Effector memory CD8-positive, alpha-beta T cell (primary cell): ENCODE measurements around the gene CDH23.

Experiments
- ATAC-seq: fragments of 150-1000 bp; cut with Tn5 transposase; replicated peaks from 2 replicates; pipeline ENCODE4 v1.10.0; 2021; ENCODE audit warnings: mild to moderate bottlenecking, moderate library complexity
- DNase-seq, 3 experiments: peaks; one replicate each; pipeline ENCODE4 v3.0.0; 2021
- H3K27ac Mint-ChIP-seq, 2 donors: one replicate each; pipeline ENCODE4 v1.8.0; 2022; ENCODE audit warnings: mild to moderate bottlenecking in 2 of 2, mixed read lengths in 2 of 2, moderate library complexity in 2 of 2
- H3K27me3 Mint-ChIP-seq, 2 donors: one replicate each; pipeline ENCODE4 v1.8.0; 2022; ENCODE audit warnings: mixed read lengths in 2 of 2
- H3K36me3 Mint-ChIP-seq: one replicate; pipeline ENCODE4 v1.8.0; 2022; ENCODE audit warnings: mild to moderate bottlenecking, moderate library complexity, mixed read lengths; ENCODE audit not compliant: insufficient read depth
- H3K4me1 Mint-ChIP-seq, 2 donors: one replicate each; pipeline ENCODE4 v1.8.0; 2022; ENCODE audit warnings: low read depth in 2 of 2, mixed read lengths in 2 of 2
- H3K4me3 Mint-ChIP-seq, 2 donors: one replicate each; pipeline ENCODE4 v1.8.0; 2022; ENCODE audit warnings: mild to moderate bottlenecking in 2 of 2, mixed read lengths in 2 of 2, moderate library complexity in 2 of 2
- H3K9me3 Mint-ChIP-seq, 2 donors: one replicate each; pipeline ENCODE4 v1.8.0; 2022; ENCODE audit warnings: mixed read lengths in 2 of 2

The CDH23 gene

DNA sequence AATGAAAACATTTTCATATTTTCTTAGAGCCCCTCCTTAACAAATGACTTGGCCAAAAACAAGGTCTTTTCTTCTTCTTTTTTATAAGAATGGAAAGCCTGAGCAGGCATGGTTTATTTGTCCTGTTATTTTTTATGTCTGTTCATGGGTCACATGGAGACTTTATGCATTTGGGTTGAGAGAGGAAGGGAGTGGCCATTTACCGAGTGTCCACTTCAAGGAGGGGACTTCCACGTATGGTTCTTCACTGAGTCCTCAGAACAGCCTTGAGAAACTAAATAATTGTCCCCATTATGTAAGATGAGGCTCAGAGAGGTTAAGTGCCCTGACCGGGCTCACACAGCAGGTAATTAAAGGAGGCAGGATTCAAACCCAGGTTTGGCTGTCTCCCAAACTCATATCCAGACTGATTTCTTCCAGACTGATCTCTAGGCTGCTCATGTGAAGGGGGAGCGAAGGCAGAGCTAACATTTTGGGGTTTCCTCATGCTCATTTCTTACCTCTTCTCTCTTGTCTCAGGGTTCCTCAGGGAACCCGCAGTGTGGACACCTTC lies 82.2 kb downstream of the CDH23 start:
- Mint-ChIP-seq H3K36me3 (no peaks in the 10 kb centered on the region), H3K27ac (no peak overlapping the region), H3K4me1 (peaks cover 0 to 3% of the 10 kb centered on the region in 2 donors), H3K27me3 (peaks cover 58 to 63% of the 10 kb centered on the region in 2 donors), H3K4me3 (no peak overlapping the region), H3K9me3 (no peaks in the 10 kb centered on the region)
- DNase-seq, result no peak
- ATAC-seq, result no peak

DNA sequence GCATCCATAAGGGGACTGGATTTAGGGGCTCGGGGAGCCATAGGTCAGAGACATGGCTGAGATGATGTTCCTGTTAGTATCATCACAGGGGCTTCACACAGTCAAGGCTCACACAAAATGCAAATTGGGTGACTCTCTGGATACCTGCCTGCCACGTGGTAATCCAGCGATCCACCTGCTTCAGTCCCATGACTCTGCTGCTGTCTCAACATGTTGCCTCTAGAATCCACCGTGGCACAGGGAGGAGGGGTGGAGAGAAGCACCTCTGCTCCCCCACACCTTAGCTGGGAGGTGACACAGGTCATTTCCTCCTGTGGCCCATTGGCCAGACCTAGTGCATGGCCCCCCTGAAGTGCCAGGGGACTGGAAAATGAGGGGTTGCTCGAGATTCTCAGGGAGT lies 83.1 kb downstream of the CDH23 start:
- DNase-seq (no peak), ATAC-seq (no peak)
- no peaks in the 10 kb centered on the region for H3K36me3 Mint-ChIP-seq
- peaks cover 0 to 3% of the 10 kb centered on the region in 2 donors for H3K4me1 Mint-ChIP-seq
- H3K27me3 Mint-ChIP-seq, result peaks cover 56 to 61% of the 10 kb centered on the region in 2 donors
- H3K9me3 Mint-ChIP-seq, result no peaks in the 10 kb centered on the region
- no peak overlapping the region for H3K27ac Mint-ChIP-seq
- H3K4me3 Mint-ChIP-seq, result no peak overlapping the region

DNA sequence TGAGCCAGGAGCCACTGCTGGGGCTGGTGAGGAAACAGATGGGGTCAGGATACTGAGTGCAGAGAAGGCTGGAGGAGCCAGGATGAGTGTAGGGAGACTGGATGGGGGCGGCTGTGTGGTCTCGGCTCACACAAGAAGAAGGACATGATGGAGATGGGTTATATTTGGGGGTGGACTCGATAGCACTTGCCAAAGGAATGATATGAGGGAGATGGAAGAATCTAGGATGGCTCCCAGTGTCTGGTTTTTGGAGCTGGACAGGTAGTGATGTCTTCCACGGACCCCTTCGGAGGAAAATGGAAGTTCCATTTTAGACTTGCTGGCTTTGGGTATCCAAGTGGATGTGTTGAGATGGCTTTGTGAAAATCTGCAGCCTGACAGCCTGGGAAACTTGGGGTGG lies 83.9 kb downstream of the CDH23 start:
- ATAC-seq, result no peak
- no peak overlapping the region for H3K27ac Mint-ChIP-seq
- H3K36me3 Mint-ChIP-seq, result no peaks in the 10 kb centered on the region

DNA sequence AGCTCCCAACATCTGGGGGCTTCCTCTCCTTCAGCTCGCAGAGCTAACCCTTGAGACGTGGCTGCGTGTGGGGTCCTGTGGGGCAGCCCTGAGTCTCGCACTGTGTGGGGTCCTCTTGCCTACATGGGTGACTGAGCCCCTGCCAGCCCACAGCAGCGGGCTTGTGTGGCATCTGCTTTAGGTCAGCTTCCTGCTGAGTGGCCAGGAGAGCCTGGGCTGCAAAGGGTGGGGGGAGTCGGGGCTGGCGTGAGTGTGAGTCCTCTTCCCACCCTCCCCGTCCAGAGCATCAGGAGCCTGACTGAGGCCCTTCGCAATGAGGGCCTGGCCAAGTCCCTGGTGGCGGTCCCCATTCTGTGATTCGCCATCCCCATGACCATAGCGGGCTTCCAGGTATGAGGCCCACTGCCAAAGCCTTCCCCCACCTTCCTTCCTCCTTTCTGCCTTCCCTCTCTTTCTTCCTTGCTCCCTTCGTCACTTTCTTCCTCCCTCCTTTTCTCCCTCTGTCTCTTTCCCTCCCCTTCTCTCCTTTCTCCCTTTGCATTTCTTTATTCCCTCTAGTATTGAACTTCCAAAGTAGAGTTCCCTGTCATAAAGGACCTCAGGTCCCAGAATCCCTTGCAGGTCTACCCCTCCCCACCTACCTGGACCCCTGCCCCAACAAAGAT lies 85.2 kb downstream of the CDH23 start:
- no peak for DNase-seq
- Mint-ChIP-seq H3K27me3 (peaks cover 50 to 52% of the 10 kb centered on the region in 2 donors), H3K4me1 (no peaks in the 10 kb centered on the region), H3K27ac (no peak overlapping the region), H3K36me3 (no peaks in the 10 kb centered on the region), H3K9me3 (no peaks in the 10 kb centered on the region), H3K4me3 (no peak overlapping the region)
- no peak for ATAC-seq

More for the DNA sequence above, 83.9 kb downstream of the CDH23 start:
- no peak overlapping the region for H3K4me3 Mint-ChIP-seq
- no peaks in the 10 kb centered on the region for H3K4me1 Mint-ChIP-seq
- H3K9me3 Mint-ChIP-seq, result no peaks in the 10 kb centered on the region
- DNase-seq, result no peak
- H3K27me3 Mint-ChIP-seq, result peaks cover 51 to 53% of the 10 kb centered on the region in 2 donors

DNA sequence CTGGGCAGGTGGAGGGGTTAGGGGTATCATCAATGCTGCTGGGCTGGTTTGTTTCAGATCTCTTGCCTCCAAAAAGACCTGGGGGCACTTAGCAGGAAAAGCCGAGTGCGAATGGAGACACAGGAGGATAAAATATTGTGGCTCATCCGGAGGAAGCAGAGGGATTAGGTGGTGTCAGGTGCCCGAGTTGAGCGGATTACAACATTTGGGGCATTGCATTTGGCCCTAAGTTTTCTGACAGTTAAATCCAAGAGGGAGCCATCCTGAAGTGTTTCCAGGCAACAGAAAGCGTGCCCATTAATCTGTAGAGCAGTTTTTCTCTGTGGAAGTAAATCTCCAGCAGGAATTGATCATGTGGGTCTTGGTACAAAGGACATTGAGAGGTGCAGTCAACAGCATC lies 85.9 kb downstream of the CDH23 start:
- H3K36me3 Mint-ChIP-seq, result no peaks in the 10 kb centered on the region
- no peak for DNase-seq
- no peaks in the 10 kb centered on the region for H3K9me3 Mint-ChIP-seq

DNA sequence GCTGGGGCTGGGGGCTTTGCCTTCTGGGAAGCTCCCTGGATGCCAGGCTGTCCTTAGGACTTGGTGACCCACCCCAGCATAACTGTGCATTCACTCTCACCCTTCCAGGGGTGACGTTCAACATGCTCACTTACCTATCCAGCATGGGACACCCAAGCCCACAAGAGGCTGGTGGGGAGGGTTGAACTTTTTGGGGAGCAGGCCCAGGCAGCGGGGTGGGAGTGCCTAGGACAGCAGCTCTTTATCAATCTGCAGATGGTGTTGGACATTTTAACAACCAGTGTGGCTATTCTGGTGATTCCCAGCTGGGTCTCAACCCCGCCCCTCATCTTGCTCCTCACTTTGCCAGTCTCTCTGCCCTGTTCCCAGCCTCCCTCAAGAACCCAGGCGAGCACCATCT lies 86.4 kb downstream of the CDH23 start:
- no peaks in the 10 kb centered on the region for H3K36me3 Mint-ChIP-seq
- H3K27ac Mint-ChIP-seq, result no peak overlapping the region
- ATAC-seq (no peak), DNase-seq (no peak)
- H3K9me3 Mint-ChIP-seq, result no peaks in the 10 kb centered on the region
- H3K4me3 Mint-ChIP-seq, result no peak overlapping the region
- H3K27me3 Mint-ChIP-seq, result peaks cover 39 to 42% of the 10 kb centered on the region in 2 donors
- H3K4me1 Mint-ChIP-seq, result no peaks in the 10 kb centered on the region

More for the DNA sequence above, 85.9 kb downstream of the CDH23 start:
- H3K4me3 Mint-ChIP-seq, result no peak overlapping the region
- peaks cover 44 to 45% of the 10 kb centered on the region in 2 donors for H3K27me3 Mint-ChIP-seq
- no peak overlapping the region for H3K27ac Mint-ChIP-seq
- ATAC-seq, result no peak
- no peaks in the 10 kb centered on the region for H3K4me1 Mint-ChIP-seq

DNA sequence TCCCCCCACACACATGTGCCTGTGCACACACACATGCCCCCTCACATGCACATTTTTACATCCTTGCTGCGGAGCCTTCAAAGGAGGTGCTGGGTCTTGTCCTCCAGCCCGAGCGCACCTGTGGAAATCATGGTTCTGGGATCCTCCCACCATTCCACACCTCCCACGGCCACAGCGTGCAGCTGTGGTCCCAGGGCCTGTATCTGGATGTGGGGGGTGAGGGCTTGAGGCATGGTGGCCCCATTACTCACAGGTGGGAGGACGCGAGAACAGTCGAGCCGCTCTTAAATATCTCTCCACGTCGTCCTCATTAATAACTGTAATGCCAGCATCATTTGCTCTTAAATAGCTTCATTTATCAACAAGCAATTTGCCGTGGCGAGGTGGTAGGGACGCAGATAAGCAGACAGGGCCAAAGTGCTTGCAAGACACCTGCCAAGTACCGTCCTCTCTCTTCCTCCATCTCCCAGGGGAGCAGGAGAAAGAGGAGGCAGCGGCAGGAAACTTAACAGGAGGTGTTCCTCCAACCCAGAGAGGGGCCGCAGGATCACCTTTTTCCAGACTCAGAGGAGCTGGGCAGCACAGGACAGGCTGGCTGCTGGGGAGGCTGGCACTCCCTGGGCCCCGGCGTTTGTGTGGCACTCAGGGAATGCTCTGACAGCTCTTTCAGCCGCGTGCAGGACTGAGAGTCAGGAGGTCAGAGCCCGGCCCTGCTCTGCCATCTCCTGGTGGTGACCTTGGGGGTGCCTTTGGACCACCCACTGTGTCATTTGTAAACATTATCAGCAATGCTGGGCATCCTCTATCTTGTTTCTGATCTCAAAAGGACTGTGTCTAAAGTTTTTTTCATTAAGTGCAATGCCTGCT lies 87.4 kb downstream of the CDH23 start:
- DNase-seq (no peak), ATAC-seq (no peak)
- H3K36me3 Mint-ChIP-seq, result no peaks in the 10 kb centered on the region
- H3K27me3 Mint-ChIP-seq, result peaks cover 29 to 34% of the 10 kb centered on the region in 2 donors
- H3K9me3 Mint-ChIP-seq, result peaks cover 2 to 4% of the 10 kb centered on the region in 2 donors
- no peak overlapping the region for H3K27ac Mint-ChIP-seq
- H3K4me1 Mint-ChIP-seq, result no peaks in the 10 kb centered on the region
- H3K4me3 Mint-ChIP-seq, result no peak overlapping the region

DNA sequence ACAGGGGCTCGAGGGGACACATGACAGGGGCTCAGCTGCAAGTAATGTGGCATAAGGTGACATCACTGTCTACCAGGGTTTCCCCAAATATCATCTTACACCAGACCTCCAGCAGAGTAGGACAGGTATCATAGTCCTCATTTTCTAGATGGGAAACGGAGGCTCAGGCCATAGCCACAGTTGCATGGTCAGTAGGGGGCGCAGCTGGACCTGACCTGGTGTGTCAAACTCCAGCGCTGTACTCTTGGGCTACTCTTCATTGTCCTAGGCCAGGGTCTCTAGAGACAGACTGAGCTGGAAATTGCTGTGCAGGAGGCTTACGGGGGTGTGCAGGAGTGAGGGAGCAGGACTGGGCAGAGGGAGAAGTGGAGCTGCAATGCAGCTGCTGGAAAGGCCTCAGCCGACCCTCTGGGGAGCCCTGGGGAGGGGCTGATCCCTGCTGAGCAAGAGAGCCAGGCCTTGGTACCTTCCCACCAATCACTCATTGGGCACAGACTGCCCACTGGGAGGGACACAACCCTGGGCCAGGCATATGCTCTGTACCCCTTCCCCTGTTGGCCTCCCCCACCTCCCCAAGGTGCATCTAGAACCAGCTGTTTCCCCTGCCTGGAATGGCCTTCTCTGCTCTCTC lies 89.9 kb downstream of the CDH23 start:
- no peak overlapping the region for H3K27ac Mint-ChIP-seq
- ATAC-seq, result no peak
- H3K4me3 Mint-ChIP-seq, result no peak overlapping the region
- H3K9me3 Mint-ChIP-seq, result peaks cover 5 to 8% of the 10 kb centered on the region in 2 donors
- peaks cover 15 to 16% of the 10 kb centered on the region in 2 donors for H3K27me3 Mint-ChIP-seq
- H3K36me3 Mint-ChIP-seq, result no peaks in the 10 kb centered on the region
- no peaks in the 10 kb centered on the region for H3K4me1 Mint-ChIP-seq
- DNase-seq, result peak in 1 of 3 experiments; percentile 7

DNA sequence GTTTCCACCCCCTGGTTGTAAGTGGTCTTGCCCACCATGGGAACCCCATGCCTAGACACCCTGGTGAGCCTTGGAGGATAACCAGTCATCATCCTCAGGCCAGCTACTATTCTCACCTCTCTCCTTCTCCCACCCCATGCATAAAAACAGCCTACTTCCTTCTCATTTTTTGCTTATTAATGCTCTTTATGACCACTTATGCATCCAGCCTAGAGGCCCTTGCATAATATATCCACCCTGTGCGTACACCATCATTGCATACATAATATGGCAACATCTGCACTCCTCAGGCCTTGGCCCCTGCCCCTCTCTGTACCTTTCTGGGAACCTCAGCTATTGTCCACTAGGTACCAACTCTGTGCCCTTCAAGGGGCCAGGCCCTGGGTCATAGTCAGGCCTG lies 91.0 kb downstream of the CDH23 start:
- Mint-ChIP-seq H3K36me3 (no peaks in the 10 kb centered on the region), H3K9me3 (peaks cover 5 to 8% of the 10 kb centered on the region in 2 donors), H3K27me3 (peaks cover 8 to 9% of the 10 kb centered on the region in 2 donors), H3K27ac (no peak overlapping the region), H3K4me1 (no peaks in the 10 kb centered on the region), H3K4me3 (no peak overlapping the region)
- ATAC-seq (no peak), DNase-seq (no peak)

DNA sequence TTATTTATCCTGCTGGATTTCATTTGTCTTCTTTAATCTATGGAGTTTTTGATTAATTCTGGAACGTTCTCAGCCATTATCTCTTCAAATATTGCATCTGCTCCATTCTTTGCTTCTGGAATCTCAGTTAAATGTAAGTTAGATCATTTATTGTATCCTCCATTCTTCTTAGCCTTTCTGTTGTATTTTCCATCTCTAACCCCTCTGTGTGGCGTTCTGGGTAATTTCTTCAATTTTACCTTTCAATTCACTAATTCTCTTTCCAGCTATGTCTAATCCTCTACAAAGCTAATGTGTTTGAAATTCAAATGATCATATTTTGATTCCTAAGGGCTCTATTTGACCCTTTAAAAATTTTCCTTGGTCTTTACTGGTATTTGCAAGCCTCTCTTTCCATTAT lies 92.4 kb downstream of the CDH23 start:
- Mint-ChIP-seq H3K36me3 (no peaks in the 10 kb centered on the region), H3K4me1 (no peaks in the 10 kb centered on the region), H3K4me3 (no peak overlapping the region), H3K9me3 (peaks cover 5 to 8% of the 10 kb centered on the region in 2 donors), H3K27me3 (peaks cover under 1 to 6% of the 10 kb centered on the region in 2 donors), H3K27ac (no peak overlapping the region)
- ATAC-seq (no peak), DNase-seq (no peak)

DNA sequence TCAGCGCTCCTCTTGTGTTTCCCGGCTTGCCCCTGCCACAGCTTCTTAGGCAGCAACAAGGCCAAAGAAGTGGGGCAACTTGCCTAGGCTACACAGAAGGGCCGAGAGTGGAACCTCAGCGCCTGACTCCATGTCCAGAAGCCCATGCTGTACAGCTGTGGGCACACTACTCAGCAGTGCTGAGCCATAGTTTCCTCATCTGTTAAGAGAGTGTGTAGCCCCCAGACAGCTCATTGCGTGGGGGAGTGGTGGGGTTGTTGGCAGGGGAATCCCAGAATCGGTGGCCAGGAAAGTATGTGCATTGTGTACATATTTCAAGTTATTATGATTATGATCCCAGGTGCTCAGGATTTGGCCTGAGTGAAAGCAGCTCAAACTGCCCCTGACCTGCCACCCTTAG lies 96.2 kb downstream of the CDH23 start:
- DNase-seq (no peak), ATAC-seq (no peak)
- H3K36me3 Mint-ChIP-seq, result no peaks in the 10 kb centered on the region
- H3K4me3 Mint-ChIP-seq, result no peak overlapping the region
- peaks cover 6 to 11% of the 10 kb centered on the region in 2 donors for H3K27me3 Mint-ChIP-seq
- no peak overlapping the region for H3K27ac Mint-ChIP-seq
- H3K9me3 Mint-ChIP-seq, result peaks cover 5 to 8% of the 10 kb centered on the region in 2 donors
- peaks cover 0 to 3% of the 10 kb centered on the region in 2 donors for H3K4me1 Mint-ChIP-seq

DNA sequence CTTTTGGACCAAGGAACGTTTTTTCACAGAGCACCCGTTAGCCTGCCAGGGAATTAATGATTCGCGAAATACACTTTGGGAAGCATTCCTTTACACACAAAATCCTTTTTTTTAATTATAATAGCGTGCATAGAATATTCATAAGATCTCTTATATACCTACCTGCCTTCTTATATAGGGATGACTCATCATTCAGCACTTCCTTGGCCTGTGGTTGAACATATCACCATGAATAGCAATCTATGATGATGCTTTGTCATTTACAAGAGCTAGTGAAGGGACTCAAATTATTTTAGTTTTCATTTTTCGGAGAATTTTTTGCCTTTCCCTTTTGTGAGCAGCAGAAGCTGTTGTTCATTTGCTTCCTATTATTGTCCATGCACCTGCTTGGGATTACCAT lies 97.0 kb downstream of the CDH23 start:
- no peak for ATAC-seq
- DNase-seq, result no peak
- H3K36me3 Mint-ChIP-seq, result no peaks in the 10 kb centered on the region
- peaks cover 8 to 20% of the 10 kb centered on the region in 2 donors for H3K27me3 Mint-ChIP-seq
- H3K4me1 Mint-ChIP-seq, result peaks cover 0 to 3% of the 10 kb centered on the region in 2 donors
- no peak overlapping the region for H3K27ac Mint-ChIP-seq
- H3K9me3 Mint-ChIP-seq, result peaks cover 5 to 7% of the 10 kb centered on the region in 2 donors
- H3K4me3 Mint-ChIP-seq, result no peak overlapping the region

DNA sequence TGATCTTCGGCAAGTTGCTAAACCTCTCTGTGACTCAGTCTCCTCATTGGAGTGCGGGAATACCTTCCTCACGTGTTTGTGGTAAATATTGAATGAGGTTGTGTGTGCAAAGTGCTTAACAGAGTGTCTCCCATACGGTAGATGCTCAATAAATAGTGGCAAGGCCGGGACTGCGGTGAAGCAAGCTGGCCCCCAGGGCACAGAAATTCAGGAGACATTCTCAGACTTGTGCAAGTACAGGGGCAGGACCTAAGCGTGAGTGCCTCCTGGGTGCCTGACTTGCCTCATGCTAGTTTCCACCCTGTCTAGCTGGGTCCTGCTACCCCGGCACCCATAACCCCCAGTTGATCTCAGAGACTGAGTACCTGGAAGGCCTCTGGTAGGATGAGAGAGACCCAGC lies 97.8 kb downstream of the CDH23 start:
- Mint-ChIP-seq H3K27ac (peak overlapping the region in 1 of 2 donors; percentile 67), H3K9me3 (no peaks in the 10 kb centered on the region), H3K4me3 (no peak overlapping the region), H3K27me3 (peaks cover 14 to 27% of the 10 kb centered on the region in 2 donors), H3K36me3 (no peaks in the 10 kb centered on the region), H3K4me1 (peaks cover 0 to 3% of the 10 kb centered on the region in 2 donors)
- ATAC-seq (no peak), DNase-seq (no peak)
